Activated CD8-positive, alpha-beta T cell treated with anti-CD3 and anti-CD28 coated beads for 36 hours (primary cell): ENCODE data around the gene TMEM25. TPM values are rescaled to one million over a fixed set of nuclear protein-coding genes. Genes with fewer than 3 reads are reported as not detected.
"Not testable (repeated sequence)": the region's sequence is repeated elsewhere in the genome, so short reads cannot be mapped to it uniquely, and the experiment has no call there.

Experiments
- ATAC-seq: fragments of 200-7000 bp; cut with Tn5 transposase; one replicate; pipeline ENCODE4 v1.10.0; 2021; ENCODE audit warnings: mild to moderate bottlenecking, moderate library complexity
- CTCF ChIA-PET: fragments of 350-600 bp; sonication (Branson Sonifier 250); formaldehyde crosslinking; loops from one replicate; lab custom pipeline; 2021; ENCODE audit warnings: antibody characterized with exemption; lab: Charles Lee
- POLR2A ChIA-PET: fragments of 350-600 bp; sonication (Branson Sonifier 250); formaldehyde crosslinking; loops from one replicate; lab custom pipeline; 2021; ENCODE audit warnings: antibody characterized with exemption; lab: Charles Lee
- DNase-seq: peaks from one replicate; pipeline ENCODE4 v3.0.0-alpha.2; 2020
- H3K27ac Mint-ChIP-seq: one replicate; pipeline ENCODE4 v1.8.0; 2021; ENCODE audit warnings: mild to moderate bottlenecking, mixed read lengths
- H3K27me3 Mint-ChIP-seq: one replicate; pipeline ENCODE4 v1.8.0; 2021; ENCODE audit warnings: mixed read lengths
- H3K36me3 Mint-ChIP-seq: one replicate; pipeline ENCODE4 v1.8.0; 2021; ENCODE audit warnings: low read depth, mixed read lengths
- H3K4me1 Mint-ChIP-seq: one replicate; pipeline ENCODE4 v1.8.0; 2021; ENCODE audit warnings: low read depth, mixed read lengths
- H3K4me3 Mint-ChIP-seq: one replicate; pipeline ENCODE4 v1.8.0; 2021; ENCODE audit warnings: mild to moderate bottlenecking, moderate library complexity, mixed read lengths
- H3K9me3 Mint-ChIP-seq: one replicate; pipeline ENCODE4 v1.8.0; 2021; ENCODE audit warnings: mixed read lengths
- intact Hi-C: fragments of 100-400 bp; cut with micrococcal nuclease; formaldehyde crosslinking; loops from one replicate; pipeline ENCODE4 v1.10.0; 2022
- total RNA-seq, 2 experiments: library from RNA; stranded (reverse); gene quantifications; one replicate each; pipeline ENCODE4 v1.2.3, GENCODE V29; 2021
- TF ChIP-seq, protein P1 (sequence below): fragments of 200-600 bp; IDR thresholded peaks from one replicate; pipeline ENCODE4 v1.8.0; 2022; ENCODE audit warnings: antibody characterized with exemption, mild to moderate bottlenecking

The TMEM25 gene
- total RNA-seq: 10 to 100 TPM in 1 of 2 experiments, 1 to 10 TPM in 1; 9.8 to 15.0 TPM

DNA sequence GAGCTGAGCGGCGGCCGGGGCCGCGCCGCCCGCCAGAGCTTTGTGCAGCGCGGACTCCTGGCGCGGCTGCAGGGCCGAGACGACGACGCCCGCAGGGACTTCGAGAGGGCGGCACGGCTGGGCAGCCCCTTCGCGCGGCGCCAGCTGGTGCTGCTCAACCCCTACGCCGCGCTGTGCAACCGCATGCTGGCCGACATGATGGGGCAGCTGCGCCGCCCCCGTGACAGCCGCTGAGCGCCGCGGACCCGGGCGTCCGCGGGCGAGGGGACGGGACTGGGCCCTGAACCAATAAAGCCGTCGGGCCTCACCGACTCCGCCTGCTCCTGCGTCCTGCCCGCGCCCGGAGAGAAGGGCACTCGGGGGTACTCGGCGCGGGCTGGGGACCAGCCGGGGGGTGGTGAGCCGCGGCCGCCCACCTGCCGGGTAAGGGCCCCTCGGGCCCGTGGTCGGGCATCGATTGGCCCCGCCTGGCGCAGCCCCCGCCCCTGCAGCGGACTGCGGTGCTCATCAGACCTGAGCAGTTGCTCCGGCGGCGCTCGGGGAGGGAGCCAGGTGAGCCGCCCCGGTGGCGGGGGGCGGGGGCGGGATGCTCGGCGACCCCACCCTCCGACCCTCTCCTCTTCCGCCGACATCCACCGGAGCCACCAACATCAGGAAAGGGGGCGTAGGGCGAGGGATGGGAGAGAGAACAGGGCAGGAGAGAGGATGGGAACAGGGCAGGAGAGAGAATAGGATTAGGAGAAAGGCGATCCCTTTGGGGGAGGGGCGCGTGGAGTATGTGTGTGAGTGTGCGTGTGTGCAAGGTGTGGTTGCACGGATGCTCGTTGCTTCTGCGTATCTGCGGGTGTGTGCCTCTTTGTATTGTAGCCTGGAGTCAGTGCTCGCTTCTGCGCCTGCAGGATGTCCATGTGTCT lies at the start of gene TMEM25:
Gene TMEM25 (plus strand): TSS at position 510 of the 914 bp plus-strand sequence. CDS start 610 bp downstream, outside the sequence.
- DNase-seq (peak; percentile 82), ATAC-seq (peak; percentile 85)
- intact Hi-C loops: no loop called here
- Mint-ChIP-seq H3K4me3 (peak within 1 kb of the TSS; percentile 96), H3K27me3 (no peaks in the 10 kb centered on the region), H3K27ac (peak within 1 kb of the TSS; percentile 87), H3K36me3 (peaks cover 2% of the 10 kb centered on the region), H3K4me1 (peaks cover 28% of the 10 kb centered on the region), H3K9me3 (no peaks in the 10 kb centered on the region)
- TF ChIP-seq, protein P1, sequence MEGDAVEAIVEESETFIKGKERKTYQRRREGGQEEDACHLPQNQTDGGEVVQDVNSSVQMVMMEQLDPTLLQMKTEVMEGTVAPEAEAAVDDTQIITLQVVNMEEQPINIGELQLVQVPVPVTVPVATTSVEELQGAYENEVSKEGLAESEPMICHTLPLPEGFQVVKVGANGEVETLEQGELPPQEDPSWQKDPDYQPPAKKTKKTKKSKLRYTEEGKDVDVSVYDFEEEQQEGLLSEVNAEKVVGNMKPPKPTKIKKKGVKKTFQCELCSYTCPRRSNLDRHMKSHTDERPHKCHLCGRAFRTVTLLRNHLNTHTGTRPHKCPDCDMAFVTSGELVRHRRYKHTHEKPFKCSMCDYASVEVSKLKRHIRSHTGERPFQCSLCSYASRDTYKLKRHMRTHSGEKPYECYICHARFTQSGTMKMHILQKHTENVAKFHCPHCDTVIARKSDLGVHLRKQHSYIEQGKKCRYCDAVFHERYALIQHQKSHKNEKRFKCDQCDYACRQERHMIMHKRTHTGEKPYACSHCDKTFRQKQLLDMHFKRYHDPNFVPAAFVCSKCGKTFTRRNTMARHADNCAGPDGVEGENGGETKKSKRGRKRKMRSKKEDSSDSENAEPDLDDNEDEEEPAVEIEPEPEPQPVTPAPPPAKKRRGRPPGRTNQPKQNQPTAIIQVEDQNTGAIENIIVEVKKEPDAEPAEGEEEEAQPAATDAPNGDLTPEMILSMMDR: no peak
- ChIA-PET POLR2A (interaction anchor here (0.8 to 1.1 kb wide), 4 partner anchors 15 to 134 kb away, joined by 3 to 4 read pairs (median 3); no protein-coding TSS in a partner anchor), CTCF (interaction anchor here (0.5 to 1.4 kb wide), 6 partner anchors 41 to 285 kb away, joined by 3 to 6 read pairs (median 3); partner anchors contain the start of gene ARCN1)

DNA sequence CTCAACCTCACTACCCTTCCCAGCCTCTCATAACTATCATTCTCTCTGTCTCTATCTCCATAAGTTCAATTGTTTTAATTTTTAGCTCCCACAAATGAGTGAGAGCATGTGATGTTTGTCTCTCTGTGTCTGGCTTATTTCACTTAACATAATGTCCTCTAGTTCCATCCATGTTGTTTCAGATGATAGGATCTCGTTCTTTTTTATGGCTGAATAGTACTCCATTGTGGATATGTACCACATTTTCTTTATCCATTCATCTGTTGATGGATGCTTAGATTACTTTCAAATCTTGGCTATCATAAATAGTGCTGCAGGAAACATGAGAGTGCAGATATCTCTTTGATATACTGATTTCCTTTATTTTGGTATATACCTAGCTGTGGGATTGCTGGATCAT lies 49.8 kb upstream of the TMEM25 start:
- CTCF ChIA-PET, DNase-seq, H3K27me3 Mint-ChIP-seq, H3K4me3 Mint-ChIP-seq, intact Hi-C loops, H3K9me3 Mint-ChIP-seq, ATAC-seq: not testable (repeated sequence)
- POLR2A ChIA-PET: interaction anchor here (0.6 to 1.0 kb wide), 2 partner anchors 16 to 22 kb away, joined by 4 read pairs; no protein-coding TSS in a partner anchor
- H3K36me3 Mint-ChIP-seq: peaks cover 57% of the 10 kb centered on the region
- peak overlapping the region; percentile 5 for H3K27ac Mint-ChIP-seq
- H3K4me1 Mint-ChIP-seq: peaks cover 11% of the 10 kb centered on the region

DNA sequence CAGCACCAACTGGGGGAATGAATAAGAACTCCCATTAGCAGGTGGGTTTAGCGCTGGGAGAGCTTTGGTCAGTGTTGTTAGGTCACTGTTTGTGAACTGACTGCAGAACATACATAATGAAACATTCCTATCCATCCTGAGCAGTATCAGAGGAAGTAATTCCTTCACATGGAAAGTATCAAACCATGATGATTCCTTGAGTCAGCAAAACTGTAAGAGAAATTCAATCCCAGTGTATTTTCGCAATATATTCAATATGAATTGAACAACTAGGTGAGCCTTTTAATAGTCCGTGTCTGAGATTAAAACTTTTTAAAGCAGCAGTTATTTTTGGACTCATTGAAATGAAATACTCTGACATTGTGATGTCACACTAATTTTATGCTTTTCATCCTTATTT lies 46.6 kb upstream of the TMEM25 start:
- no peaks in the 10 kb centered on the region for H3K27me3 Mint-ChIP-seq
- H3K4me1 Mint-ChIP-seq: peaks cover 2% of the 10 kb centered on the region
- peaks cover 2% of the 10 kb centered on the region for H3K9me3 Mint-ChIP-seq
- ATAC-seq: no peak
- peak overlapping the region; percentile 50 for H3K27ac Mint-ChIP-seq
- no peak overlapping the region for H3K4me3 Mint-ChIP-seq
- intact Hi-C loops: no loop called here
- peaks cover 42% of the 10 kb centered on the region for H3K36me3 Mint-ChIP-seq
- TF ChIP-seq, protein P1: no peak
- POLR2A ChIA-PET: no interaction called here
- DNase-seq: no peak
- CTCF ChIA-PET: interaction anchor here (0.8 to 0.9 kb wide), 3 partner anchors 9 to 286 kb away, joined by 3 read pairs; no protein-coding TSS in a partner anchor

DNA sequence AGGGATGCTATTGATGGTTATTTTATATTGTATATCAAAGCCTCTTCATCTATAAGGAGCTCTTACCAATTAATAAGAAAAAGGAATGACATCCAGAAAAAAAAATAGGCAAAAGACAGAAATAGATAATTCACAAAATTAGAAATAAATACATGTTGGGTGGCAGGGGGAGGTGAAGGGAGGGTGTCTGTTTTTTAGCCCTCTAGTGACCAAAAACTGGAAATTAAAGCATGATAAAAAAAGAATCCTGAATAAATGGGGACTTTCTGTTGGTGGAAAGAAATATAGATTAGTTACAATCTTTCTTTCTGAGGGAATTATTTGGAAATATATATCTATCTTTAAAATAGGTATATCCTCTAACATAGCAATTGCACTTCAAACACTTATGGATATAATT lies 45.7 kb upstream of the TMEM25 start:
- CTCF ChIA-PET: interaction anchor here (0.8 to 0.9 kb wide), 3 partner anchors 10 to 287 kb away, joined by 3 read pairs; no protein-coding TSS in a partner anchor
- peaks cover 2% of the 10 kb centered on the region for H3K9me3 Mint-ChIP-seq
- TF ChIP-seq, protein P1: no peak

DNA sequence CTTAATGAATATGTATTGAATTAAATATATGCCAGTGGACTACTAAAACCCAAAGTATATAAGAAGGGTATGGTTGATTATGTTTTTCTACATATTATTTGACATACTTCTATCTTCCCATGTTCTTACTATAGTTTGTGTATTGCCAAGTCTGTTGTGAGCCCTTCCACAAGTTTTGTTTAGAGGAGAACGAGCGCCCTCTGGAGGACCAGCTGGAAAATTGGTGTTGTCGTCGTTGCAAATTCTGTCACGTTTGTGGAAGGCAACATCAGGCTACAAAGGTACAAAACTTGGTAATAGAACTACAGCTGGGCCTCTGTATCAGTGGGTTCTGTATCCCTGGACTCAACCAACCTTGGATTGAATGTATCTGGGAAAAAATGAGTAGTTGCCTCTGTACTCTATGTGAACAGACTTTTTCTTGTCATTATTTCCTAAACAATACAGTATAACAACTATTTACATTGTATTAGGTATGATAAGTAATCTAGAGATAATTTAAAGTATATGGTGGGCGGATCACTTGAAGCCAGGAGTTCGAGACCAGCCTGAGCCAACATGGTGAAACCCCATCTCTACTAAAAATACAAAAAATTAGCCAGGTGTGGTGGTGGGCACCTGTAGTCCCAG lies 42.4 kb upstream of the TMEM25 start:
- Mint-ChIP-seq H3K36me3 (peaks cover 38% of the 10 kb centered on the region), H3K9me3 (no peaks in the 10 kb centered on the region), H3K27me3 (no peaks in the 10 kb centered on the region), H3K27ac (peak overlapping the region; percentile 10), H3K4me1 (peaks cover 7% of the 10 kb centered on the region), H3K4me3 (no peak overlapping the region)
- TF ChIP-seq, protein P1: peak; percentile 88
- ATAC-seq (peak; percentile 75), DNase-seq (peak; percentile 76)
- CTCF ChIA-PET: interaction anchor here (0.7 to 3.7 kb wide), 30 partner anchors 8 to 246 kb away, joined by 3 to 25 read pairs (median 4); partner anchors contain the start of genes ATP5MG, KMT2A and UBE4A
- intact Hi-C loops: loop anchor here (1.0 to 5.0 kb wide), 2 partner anchors 51 to 89 kb away; partner anchors contain the start of gene KMT2A
- POLR2A ChIA-PET: interaction anchor here (1.1 to 1.3 kb wide), 2 partner anchors 49 to 90 kb away, joined by 3 read pairs; no protein-coding TSS in a partner anchor

More for the DNA sequence above, 45.7 kb upstream of the TMEM25 start:
- Mint-ChIP-seq H3K4me1 (peaks cover 2% of the 10 kb centered on the region), H3K27me3 (no peaks in the 10 kb centered on the region), H3K4me3 (no peak overlapping the region), H3K27ac (peak overlapping the region; percentile 52), H3K36me3 (peaks cover 42% of the 10 kb centered on the region)
- DNase-seq: no peak
- POLR2A ChIA-PET: interaction anchor here (0.6 kb wide), 1 partner anchor 93 kb away, joined by 3 read pairs; no protein-coding TSS in a partner anchor
- intact Hi-C loops: loop anchor here (5.0 kb wide), 1 partner anchor 48 kb away; the partner anchor contains the start of gene KMT2A
- ATAC-seq: no peak
